Activated CD4-positive, CD25-positive, alpha-beta regulatory T cell treated with anti-CD3 and anti-CD28 coated beads, Interleukin-2, amount 50 U/mL, for 16 hours (primary cell): Measurements from ENCODE around the gene ARL4A.
A peak's percentile ranks its signal among the peaks of the same experiment; 100 is the strongest.
"Not testable (repeated sequence)": the region's sequence is repeated elsewhere in the genome, so short reads cannot be mapped to it uniquely, and the experiment has no call there.

Experiments
- DNase-seq: peaks from one replicate; pipeline ENCODE4 v3.0.0-alpha.2; 2020; ENCODE audit warnings: low read depth, low spot score

Gene ARL4A

GRCh38 chr7:12670000-12670729 is 17.3 kb upstream of the ARL4A start:
- DNase-seq = no peak

DNA sequence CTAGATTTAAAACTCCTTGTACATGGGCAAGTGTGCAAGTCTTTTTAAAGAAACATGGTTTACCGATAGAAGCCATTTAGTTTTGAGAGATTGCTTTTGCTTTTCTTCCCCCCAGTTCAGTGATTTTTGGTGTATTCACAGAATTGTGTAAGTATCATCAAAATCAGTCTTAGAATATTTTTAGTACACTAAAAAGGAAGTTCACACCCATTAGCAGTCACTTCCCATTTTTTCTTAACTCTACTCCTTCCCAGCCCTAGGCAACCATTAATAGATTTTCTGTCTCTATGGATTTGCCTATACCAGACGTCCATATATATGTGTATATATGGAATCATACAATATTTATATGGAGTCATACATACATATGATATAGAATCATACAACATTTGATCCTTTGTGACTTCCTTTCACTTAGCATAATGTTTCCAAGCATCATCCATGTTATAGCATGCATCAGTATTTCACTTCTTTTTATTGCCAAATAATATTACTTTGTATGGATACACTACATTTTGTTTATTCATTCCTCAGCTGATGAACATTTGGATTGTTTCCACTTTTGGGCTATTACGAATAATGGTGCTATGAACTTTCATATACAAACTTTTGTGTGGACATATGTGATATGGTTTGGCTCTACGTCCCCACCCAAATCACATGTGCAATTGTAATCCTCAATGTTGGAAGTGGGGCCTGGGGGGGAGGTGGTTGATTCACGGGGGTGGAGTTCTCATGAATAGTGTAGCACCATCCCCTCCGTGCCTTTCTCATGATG is 16.5 kb upstream of the ARL4A start:
- no peak for DNase-seq

DNA sequence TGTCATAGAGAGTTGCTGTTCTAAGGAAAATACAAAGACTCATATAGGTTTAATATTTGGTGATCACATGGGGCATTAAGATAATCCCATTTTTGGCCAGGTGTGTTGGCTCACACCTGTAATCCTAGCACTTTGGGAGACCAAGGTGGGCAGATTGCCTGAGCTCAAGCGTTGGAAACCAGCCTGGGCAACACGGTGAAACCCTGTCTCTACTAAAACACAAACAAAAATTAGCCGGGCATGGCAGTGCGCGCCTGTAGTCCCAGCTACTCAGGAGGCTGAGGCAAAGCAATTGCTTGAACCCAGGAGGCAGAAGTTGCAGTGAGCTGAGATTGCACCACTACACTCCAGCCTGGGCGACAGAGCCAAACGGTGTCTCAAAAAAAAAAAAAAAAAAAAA is 14.0 kb upstream of the ARL4A start:
- not testable (repeated sequence) for DNase-seq

DNA sequence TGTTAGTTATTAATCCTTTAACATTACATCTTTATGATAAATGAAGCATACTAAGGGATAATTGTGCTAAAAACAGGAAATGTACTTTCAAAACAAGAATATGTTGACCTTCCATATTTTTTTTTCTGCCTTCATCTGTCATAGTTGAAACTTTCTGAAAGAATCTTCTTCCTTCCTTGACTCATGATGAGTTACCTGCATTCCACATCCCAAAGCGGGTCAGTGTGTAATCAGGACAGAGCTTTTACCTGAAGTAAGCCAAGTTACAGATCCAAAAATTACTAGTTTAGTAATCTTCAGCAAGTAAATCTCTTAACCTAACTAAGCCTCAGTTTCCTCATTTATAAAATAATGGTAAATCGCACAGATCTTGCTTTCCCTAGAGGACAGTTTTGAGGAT is 13.4 kb upstream of the ARL4A start:
- DNase-seq = no peak

GRCh38 chr7:12674861-12675260 is 12.6 kb upstream of the ARL4A start:
- DNase-seq = peak; percentile 10

GRCh38 chr7:12683678-12684585 is 3.5 kb upstream of the ARL4A start:
- DNase-seq = no peak

DNA sequence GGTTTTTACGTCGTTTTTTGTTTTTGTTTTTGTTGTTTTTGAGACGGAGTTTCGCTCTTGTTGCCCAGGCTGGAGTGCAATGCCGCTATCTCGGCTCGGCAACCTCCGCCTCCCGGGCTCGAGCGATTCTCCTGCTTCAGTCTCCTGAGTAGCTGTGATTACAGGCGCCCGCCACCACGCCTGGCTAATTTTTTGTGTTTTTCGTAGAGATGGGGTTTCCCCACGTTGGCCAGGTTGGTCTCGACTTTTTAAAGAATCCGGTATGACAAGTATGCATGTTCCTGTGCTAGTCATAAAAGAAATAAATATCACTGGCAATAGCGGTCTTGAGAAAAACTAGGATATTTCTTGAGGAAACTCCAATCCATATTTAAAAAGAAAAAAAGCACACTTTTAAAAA is 2.7 kb upstream of the ARL4A start:
- DNase-seq = no peak

DNA sequence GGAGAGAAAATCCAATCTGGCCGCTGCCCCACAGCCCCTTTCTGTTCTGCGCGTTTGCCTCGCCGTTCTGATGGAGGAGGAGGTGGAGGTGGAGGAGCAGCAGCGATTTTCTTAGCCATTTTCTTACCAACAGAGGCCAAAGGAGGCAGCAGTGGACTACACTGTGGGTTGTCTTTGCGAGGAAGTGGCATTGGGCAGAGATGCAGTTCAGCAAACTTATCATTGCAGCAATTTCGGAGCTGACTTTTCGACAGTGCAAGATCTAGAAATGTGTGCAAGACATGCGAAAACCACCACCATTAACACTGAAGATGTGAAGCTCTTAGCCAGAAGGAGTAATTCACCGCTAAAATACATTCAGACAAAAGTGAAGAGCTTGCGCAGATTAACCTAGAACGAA is 1.9 kb upstream of the ARL4A start:
- no peak for DNase-seq

GRCh38 chr7:12686234-12686890 is 1.1 kb upstream of the ARL4A start:
- DNase-seq = peak; percentile 89

DNA sequence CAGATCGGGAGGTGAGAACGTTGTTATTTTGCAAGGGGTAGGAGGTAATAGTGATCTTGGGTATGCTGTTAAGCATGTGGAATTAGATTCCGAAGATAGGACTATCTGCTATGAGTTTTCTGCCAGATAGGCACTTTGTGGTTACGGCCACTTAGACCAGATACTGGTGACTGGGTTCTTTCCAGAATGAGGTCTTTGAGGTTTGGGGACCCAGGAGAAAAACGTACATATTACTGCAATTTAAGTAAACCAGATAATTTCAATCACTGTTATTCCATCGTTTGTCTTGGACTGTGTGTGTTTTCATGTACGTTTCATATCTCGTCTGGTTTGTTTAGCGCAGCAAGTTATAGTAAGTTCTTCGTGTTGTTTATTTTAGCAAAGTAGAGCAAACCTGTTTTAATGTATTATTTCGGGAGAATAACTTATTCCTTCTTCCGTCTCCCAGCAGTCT is 312 bp downstream of the ARL4A start:
- DNase-seq = no peak

DNA sequence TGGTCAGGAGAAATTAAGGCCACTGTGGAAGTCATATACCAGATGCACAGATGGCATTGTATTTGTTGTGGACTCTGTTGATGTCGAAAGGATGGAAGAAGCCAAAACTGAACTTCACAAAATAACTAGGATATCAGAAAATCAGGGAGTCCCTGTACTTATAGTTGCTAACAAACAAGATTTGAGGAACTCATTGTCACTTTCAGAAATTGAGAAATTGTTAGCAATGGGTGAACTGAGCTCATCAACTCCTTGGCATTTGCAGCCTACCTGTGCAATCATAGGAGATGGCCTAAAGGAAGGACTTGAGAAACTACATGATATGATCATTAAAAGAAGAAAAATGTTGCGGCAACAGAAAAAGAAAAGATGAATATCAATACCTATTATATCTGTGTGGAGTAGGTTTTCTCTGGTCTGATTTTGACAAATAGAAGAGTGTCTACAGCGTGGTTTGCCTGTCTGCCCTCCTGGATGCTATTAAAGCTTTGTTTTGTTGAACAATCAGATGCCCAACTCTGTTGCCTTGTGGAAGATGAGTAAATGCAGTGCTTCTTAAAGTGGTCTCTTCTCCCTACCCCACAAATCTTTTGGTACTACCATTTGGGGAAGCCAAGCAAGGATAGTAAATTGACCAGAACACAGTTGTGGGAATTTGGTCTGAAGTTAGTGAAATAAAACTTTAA is 1.2 kb downstream of the ARL4A start:
- DNase-seq = not testable (repeated sequence)

- DNase-seq = no peak
Measured at GRCh38 chr7:12689451-12689850, 2.0 kb downstream of the ARL4A start.

- no peak for DNase-seq
Measured at GRCh38 chr7:12690041-12690878, 2.8 kb downstream of the ARL4A start.

- not testable (repeated sequence) for DNase-seq
Measured at GRCh38 chr7:12691388-12691787, 4.0 kb downstream of the ARL4A start.

DNA sequence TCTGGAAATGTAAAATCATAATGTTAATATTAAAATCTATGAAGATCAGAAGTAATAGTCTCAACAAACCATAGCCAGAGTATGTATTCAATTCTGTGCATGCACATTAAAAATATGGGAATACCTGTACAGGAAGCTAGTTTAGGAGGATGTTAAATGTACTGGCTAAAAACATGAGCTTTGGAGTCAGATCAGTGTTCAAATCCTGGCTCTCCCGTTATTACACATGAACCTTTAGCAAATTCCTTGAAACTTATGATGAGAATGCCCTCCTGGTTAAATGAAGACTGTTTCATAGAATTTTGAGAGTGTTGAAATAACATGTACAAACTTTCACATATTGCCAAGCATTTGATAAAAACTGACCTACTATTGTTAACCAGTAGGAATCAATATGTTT is 4.6 kb downstream of the ARL4A start:
- no peak for DNase-seq

GRCh38 chr7:12692479-12693259 is 5.2 kb downstream of the ARL4A start:
- no peak for DNase-seq

DNA sequence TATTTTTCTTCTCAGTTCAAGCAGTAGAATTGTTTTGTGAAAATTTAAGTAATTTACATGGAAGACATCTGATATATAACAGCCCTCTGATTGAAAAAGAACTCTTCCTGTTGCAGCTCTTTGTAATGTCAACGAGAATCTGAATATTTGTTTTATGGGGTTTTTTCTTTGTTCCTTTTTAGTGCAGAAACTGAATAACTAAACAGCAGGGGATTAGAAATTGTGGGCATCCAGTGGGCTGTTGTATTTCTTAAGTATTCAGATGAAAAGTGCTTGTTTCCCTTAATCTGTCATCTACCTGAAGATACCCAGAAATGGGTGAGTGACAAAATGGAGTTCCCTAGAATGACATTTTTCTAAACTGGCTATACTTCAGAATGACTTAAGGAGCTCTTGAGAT is 7.4 kb downstream of the ARL4A start:
- no peak for DNase-seq

- DNase-seq = no peak
Measured at GRCh38 chr7:12695965-12696364, 8.5 kb downstream of the ARL4A start.

DNA sequence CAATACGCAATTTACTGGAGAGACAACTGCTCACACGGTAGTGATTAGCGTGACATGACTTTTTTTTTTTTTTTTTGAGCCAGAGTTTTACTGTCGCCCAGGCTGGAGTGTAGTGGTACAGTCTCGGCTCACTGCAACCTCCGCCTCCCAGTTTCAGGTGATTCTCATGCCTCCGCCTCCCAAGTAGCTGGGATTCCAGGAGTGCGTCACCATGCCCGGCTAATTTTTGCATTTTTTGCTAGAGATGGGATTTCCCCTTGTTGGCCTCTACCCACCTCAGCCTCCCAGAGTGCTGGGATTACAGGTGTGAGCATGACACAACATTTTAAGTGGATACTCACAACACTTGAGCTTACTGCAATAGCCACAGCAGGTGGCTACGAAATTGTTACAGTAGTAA is 11.9 kb downstream of the ARL4A start:
- DNase-seq = no peak
